Activated T-helper 9 cell treated with anti-CD3 and anti-CD28 coated beads, Interleukin-2, amount 50 U/mL, for 16 hours (primary cell): ENCODE data around the gene UBL5.
"Not testable (repeated sequence)": the region's sequence is repeated elsewhere in the genome, so short reads cannot be mapped to it uniquely, and the experiment has no call there.

Experiments used
- DNase-seq: peaks from one replicate; pipeline ENCODE4 v3.0.0-alpha.2; 2020; ENCODE audit warnings: low read depth

Gene UBL5

DNA sequence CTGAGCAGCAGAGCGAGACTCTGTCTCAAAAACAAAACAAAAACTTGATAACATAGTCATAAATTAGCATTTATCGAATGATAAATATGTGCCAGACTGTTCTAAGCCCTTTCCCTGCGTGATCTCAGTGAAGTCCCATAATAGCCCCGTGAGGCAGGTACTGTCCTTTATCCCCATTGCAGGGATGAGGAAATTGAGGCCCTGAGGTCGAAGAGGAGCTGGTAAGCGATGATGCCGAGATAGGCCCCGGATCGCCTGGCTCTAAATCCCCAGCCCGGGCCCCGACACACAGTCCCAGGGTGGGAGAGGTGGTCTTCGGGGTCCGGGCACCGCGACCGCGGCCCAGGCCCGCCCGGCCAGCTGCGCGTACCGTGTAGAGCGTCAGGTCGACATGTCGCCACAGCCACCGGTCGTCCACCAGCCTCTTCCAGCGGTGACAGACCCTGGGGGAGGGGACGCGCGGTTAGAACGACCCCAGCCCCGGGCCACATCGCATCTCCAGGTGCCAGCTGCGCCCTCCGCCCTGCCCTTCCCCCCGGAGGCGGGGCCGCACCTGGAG, 9.5 kb upstream of the UBL5 start:
- DNase-seq = no peak

DNA sequence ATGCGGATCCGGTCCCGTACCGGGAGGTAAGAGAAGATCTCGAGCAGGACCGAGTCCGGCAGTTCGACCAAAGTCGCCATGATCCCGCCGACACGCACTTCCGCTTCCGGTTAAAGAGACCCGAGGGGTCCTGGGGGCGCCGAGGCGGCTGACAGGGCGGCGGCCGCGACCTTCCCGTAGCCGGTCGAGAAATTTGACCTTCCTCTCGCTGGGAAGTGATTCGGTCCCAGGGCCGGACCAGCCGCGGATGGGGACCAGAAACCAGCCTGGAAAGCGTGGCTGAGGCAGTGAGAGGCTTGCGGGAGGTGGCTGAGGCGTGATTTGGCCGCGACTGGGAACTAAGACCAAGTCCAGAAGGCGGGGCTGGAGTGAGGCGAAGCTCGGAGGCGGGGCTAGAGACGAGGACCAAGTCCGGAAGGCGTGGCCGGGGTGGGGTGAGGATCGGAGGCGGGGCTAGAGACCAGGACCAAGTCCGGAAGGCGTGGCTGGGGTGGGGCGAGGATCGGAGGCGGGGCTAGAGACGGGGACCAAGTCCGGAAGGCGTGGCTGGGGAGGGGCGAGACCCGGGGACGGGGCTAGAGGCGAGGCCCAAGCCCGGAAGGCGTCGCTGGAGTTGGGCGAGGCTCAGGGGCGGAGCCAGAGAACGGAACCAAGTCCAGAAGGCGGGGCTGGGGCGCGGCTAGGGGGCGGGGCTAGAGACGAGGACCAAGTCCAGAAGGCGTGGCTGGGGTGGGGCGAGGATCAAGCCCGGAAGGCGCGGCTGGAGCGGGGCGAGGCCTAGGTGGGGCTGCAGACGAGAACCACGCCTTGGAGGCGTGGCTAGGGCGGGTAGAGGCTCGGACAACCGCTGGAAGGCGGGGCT, 8.8 kb upstream of the UBL5 start, which contains the start of gene FBXL12:
FBXL12 (minus strand) TSS at position 346 of the 862 bp plus-strand sequence; CDS start at position 80, 266 bp downstream.
- DNase-seq = peak; percentile 100

DNA sequence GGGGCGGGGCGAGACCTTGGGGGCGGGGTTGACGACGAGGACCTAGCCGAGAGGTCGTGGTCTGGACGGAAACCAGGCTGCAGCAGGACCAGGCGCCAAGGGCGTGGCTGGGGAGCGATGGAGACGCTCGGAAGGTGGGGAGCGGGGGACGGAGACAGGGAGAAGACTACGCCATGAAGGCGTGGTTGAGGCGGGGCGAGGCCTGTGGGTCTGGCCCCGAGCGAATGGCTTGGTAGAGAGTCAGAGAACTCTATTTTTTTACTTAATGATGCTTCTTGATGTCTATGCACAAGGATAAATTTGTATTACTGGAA, 8.2 kb upstream of the UBL5 start:
- no peak for DNase-seq

DNA sequence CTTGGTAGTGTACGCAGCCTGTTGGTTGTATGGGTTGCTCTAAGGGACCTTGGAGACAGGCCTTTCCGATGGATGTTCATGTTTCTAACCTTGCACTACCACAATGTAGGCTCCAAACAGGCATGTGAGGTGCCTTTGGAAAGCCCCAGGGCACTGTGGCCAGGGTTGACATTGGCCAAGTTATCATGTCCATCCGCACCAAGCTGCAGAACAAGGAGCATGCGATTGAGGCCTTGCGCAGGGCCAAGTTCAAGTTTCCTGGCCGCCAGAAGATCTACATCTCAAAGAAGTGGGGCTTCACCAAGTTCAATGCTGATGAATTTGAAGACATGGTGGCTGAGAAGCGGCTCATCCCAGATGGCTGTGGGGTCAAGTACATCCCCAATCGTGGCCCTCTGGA, 7.7 kb upstream of the UBL5 start:
- not testable (repeated sequence) for DNase-seq

DNA sequence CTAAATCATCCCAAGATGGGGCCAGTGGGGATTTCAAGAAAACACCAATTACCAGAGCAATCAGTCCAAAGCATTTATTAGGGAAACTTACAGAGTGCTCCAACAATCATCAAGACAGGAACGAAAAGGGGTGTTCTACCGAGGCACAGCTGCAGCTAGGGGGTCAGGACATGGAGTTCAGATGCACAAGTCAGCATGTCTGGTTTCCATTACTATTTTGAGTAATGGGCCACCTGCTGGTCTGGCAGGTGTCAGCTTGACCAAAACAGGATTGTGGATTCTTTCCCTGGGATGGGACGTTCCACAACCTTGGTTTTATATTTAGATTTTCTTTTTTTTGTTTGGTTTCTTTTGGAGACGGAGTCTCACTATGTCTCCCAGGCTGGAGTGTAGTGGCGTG, 3.9 kb upstream of the UBL5 start:
- DNase-seq = no peak

DNA sequence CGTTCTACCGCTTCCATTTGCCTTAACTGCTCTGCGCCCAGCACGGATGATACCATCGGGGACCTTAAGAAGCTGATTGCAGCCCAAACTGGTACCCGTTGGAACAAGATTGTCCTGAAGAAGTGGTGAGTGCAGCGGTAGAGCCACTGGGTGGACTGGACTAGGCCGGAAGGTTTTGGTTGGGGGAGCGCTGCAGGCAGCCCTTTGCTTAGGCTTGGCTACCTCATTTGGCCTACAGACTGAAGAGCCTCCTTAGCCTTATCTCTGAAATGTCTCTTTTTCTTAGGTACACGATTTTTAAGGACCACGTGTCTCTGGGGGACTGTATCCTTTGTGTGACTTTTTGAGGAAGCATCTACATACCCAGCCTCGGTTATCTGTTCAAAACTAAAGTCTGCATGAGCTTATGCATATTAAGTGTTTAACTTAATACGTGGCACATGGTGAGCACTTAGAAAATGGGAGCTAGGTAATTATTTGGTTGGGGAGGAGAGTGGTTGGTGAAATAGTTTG, 889 bp downstream of the UBL5 start:
- no peak for DNase-seq

DNA sequence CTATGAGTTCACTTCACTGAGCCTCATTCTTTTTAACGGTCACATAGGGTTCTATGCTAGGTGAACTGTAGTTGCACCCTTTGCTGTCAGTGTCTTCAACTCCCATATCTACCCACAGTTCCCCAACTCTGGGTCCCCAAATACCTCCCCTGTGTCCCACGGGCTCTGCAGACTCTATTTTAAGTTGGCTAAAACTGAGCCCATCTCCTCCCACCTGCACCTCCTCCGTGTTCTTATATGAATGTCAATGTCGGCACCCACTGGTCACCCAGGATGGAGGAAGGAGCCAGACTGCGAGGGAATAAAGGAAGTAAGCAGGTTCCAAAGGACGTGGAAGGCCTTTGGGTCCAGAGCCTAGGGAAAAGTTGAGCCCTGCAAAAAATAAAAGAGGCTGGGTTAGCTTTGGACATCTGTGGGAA, 6.6 kb downstream of the UBL5 start:
- no peak for DNase-seq

DNA sequence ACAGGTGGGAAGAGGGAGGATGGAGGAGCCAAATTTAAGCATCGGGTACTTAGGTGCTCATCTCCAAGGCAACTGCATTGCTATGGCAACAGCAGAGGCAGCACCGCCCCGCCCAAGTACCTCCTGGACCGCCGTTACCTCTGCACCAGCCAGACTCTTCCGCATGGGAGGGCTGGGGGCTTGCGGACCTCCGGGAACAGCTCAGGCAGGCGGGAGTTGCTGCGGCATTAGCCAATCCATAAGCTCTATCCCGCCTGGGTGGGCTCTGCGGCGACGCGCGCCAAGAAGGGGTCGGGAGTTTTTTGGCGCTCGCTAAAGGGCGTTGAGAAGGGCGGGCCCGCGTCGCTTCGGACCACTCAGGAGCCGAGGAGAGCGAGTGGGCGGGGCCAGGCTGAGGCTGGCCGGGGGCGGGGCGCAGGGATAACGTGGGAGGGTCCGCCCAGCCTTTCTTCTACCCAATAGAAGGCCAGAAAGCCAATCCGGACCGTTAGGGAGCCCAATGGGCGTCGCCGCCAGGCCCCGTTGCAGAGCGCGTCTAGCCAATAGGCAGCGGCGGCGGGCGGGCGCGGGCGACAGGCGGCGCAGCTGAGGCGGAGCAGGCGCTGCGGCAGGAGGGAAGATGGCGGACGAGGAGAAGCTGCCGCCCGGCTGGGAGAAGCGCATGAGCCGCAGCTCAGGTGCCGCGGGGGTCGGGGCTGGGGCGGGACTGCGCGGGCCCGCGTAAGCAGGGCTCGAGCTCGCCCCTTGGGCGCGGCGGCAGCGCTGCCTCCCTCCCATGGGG, 7.2 kb downstream of the UBL5 start, which contains the start of gene PIN1:
PIN1 (plus strand) TSS at position 593 of the 781 bp plus-strand sequence; CDS start at position 620, 27 bp downstream.
- DNase-seq = peak; percentile 98

DNA sequence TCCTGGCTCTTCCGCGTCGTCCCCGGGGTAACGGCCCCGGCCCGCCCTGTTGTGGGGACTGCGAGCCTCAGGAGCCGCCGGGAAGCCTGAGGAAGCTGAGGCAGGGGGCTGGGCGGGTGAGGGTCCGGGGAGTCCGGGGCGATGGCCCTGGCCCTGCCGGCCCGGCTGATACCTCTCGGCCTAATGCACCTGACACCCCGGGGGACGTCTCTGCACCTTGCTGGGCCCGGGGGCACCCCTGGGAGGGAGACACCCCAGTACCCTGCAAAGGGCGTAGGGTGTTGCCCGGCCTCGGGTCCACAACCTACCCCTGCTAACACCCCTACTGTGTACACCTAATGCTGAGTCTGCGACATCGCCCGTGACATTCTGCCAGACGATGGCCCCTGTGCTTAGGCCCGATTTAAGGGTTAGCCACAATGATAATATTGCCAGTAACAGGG, 7.8 kb downstream of the UBL5 start:
- DNase-seq = no peak

DNA sequence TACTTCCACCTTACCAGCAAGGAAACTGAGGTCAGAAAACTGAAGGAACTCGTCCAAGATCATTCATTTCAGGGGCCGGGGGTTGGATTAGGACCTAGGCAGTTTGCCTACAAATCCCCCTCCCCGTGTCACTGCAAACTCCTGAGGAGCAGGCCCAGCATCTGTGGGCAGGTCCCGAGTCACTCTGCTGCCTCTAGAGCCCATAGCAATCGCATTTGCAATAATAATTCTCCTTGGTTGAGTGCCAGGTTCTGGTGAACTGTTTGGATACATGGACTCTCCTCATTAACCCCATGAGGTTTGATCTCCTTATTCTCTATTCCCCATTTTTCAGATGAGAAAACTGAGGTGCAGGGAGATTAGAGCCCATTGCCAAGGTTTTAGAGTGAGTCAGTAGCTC, 8.3 kb downstream of the UBL5 start:
- no peak for DNase-seq

DNA sequence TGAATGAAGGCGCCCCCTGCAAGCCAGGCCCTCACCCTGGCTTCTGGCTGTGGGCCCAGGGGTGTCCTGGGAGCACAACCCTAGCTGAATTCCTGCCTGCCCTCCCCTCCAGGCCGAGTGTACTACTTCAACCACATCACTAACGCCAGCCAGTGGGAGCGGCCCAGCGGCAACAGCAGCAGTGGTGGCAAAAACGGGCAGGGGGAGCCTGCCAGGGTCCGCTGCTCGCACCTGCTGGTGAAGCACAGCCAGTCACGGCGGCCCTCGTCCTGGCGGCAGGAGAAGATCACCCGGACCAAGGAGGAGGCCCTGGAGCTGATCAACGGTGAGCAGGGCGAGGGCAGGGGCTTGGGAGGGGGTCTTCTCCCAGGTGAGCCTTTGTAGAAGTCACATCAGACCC, 10.6 kb downstream of the UBL5 start:
- DNase-seq = no peak

DNA sequence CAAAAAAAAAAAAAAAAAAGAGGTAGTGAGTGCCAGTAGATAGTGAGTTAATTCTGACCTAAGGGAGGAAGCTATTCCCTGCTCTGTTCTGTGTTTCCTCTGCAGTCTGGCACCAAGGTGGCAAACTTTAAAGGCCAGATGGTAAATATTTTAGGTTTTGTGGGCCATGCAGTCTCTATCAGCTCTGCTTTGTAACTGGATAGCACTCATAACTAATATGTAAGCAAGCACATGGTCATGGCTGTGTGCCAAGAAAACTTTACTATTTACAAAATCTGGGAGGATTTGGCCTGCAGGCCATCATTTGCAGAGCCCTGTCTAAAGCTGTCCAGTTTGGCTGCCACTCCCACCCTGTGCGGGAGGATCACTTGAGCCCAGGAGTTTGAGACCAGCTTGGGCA, 11.7 kb downstream of the UBL5 start:
- DNase-seq = no peak

DNA sequence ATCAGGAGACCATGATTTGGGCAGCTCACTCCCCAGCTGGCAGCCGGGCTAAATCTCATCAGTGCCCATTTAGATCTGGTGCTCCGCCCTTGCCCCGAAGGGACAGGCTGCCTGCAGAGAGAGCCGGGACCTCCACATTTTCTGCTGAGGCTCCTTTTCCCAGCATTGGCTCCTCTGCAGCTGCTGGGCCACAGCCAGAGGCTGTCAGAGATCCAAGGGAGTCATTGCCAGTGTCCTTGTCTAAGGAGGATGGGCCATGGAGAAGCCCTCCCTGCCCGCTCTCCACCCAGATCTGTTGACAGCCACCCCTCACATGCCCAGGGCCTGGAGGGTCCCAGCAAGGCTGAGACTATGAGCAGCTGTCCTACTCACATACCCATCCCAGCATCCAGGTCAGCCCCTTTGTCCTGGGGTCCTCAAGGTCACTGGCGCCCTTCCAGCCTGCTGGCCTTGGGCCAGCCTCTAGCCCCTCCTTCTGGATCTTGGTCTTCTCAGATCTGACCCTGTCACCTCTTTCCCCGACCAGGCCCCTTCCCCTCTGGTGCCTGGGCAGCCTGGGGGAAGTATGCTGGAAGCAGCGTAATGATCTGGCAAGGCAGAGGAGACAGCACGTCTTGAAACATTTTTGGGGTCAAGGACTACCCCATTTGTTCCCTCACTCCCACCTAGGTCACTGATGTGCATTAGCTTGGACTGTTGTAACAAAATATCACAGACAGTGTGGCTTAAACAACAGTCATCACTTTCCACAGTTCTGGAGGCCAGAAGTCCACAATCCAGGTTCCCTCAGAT, 15.3 kb downstream of the UBL5 start:
- DNase-seq = no peak

DNA sequence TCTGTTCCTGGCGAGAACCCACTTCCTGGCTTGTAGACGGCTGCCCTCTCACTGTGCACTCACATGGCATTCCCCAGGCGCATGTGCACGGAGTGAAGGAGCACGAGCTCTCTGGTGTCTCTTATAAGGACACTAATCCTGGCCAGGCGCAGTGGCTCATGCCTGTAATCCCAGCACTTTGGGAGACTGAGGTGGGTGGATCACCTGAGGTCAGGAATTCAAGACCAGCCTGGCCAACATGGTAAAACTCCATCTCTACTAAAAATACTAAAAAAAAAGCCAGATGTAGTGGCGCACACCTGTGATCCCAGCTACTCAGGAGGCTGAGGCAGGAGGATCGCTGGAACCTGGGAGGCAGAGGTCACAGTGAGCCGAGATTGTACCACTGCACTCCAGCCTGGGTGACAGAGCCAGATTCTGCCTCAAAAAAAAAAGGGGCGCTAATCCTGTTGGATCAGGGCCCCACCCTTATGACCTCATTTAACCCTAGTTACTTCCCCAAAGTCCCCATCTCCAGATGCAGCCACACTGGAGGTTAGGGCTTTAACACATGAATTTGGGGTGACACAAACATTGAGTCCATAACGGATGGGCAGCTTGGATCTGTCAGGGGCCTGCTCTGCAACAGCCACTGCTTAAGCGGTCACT, 16.0 kb downstream of the UBL5 start:
- not testable (repeated sequence) for DNase-seq

DNA sequence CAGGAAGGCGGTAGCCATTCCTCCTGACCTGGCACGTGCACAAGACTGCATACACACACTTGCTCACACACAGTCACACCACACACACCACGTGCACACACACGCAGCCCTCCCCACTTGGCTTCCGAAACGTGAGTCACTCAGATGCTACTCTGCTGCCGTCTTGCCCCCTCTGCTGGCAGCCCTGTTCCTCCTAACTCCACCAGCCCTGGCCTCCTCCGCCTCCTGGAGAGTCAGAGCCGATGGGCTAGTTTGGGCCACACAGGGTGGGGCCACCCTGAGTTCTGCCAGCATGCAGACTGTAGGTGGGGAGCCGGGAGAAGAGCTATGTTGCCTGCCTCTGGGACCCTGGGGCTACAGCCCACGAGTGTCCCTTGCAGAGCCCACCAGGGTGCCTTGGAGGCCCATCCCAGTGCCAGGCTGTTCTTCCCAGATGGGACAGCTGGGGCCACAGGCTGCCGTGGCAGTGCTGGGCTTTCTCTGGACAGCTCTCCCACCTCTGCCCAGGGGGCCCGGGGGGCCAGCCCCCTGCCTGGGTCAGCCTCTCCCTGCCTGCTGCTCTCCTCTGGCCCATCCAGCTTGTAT, 19.5 kb downstream of the UBL5 start:
- peak; percentile 34 for DNase-seq

DNA sequence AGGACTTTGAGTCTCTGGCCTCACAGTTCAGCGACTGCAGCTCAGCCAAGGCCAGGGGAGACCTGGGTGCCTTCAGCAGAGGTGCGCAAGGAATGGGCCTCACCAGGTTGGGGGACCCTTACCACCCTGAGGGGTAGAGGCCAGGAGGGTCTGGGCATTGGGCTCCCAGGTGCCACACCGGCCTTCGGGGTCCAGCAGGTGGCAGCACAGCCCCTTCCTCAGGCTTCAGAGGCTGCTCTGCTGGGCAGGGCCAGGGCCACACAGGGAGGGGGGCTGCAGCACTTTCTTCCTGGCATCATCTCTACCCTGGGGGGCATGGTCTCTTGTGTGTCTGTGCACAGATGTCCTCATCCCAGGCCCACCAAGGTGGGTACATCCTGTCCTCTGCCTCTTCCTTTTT, 20.3 kb downstream of the UBL5 start:
- DNase-seq = no peak

DNA sequence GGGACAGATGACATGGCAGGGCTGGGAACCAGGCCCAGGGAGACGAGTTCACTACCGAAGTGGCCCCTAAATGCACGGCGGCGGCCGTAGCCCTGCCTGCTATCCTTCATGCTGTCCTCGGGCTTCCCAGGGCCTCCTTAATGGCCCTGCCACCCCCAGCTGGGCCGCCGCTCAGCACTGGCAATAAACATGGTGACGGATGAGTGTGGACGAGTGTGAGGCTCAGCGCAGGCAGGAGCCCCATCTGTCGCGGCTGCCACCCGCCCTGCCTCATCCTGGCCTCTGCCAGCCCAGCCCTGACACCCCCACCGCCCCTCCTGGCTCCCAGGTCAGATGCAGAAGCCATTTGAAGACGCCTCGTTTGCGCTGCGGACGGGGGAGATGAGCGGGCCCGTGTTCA, 21.0 kb downstream of the UBL5 start:
- no peak for DNase-seq

DNA sequence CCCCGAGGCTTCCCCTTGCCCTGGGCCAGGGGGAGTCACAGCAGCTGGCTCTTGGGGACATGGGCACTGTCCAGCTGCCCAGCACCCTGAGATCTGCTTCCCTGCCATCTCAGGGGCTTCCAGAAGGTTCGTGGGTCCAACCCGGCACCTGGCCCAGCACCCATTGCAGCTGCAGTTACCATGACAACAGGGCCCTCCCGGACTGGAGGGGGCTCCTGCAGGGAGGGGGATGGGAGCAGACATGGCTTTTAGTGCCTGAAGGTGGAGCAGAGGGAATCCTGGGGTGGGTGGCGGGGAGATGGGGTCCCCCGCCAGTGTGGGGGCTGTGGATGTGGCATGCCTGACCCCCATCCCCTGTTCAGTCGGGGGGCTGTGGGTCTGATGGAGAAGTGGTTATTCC, 22.1 kb downstream of the UBL5 start:
- no peak for DNase-seq

DNA sequence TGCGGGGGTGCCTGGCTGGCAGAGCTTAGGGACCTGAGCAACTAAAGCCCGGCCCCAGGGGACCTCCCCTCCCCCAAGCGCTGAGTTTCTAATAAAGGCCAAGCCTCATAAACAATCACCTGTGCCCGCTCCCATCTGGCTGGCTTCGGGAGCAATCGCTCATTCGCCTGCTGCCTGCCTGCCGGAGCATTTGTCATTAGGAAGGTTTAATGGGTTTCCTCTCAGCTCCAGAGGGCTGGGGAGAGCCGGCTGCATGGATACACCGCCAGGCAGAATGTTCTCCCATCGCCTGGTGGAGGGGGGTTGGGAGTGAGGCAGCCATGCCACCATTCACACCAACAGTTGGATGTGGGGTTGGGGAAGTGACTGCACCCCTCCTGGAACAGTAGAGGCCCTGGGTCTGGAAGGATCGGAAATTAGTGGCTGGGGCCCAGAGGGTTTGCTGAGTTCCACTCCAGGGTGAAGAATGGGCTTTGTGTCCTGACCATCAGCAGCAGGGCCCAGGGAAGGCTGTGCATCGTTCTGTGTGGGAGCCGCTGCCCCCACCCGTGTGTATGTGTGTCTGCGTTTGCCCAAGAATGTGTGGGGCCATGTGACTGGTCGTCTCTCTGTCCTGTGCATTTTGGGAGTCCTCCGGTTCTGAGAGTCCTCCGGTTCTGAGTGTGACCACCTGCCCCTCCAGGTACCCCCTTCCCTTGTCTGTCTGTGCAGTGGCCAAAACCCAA, 22.7 kb downstream of the UBL5 start:
- no peak for DNase-seq

DNA sequence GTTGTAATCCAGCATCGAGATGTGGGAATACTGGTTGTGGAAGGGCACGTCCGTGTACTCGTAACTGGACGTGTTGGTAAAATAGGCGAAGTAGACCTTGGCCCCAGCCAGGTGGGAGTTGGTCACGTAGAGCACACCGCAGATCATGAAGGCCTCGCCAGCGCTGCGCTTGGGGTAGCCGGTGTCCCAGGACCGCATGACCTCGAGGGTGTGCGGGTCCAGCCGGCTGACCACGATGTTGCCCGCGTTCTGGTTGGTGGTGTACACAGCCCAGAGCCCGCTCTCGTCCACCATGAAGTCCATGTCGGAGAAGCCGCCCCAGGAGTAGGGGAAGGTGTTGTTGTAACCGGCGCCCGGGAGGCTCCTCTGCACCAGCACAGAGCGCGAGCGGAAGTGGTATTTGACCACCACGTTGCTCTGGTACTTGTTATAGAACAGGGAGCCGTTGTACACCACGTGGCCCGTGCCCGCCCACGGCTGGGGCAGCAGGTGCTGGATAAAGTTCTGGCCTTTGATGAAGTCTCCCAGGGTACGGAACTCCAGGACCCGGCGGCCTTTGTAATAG, 26.6 kb downstream of the UBL5 start:
- no peak for DNase-seq
